Activated B cell treated with CpG ODN at 0.5 μM for 24 hours (primary cell): Measurements from ENCODE around the gene KIAA1328. TPM values are rescaled to one million over a fixed set of nuclear protein-coding genes. Genes with fewer than 3 reads are reported as not detected.

Source experiments
- ATAC-seq: fragments of 200-7000 bp; cut with Tn5 transposase; one replicate; pipeline ENCODE4 v1.10.0; 2021; ENCODE audit warnings: low read depth, mild to moderate bottlenecking, moderate library complexity
- CTCF ChIA-PET: fragments of 350-600 bp; sonication (Branson Sonifier 250); formaldehyde crosslinking; loops from one replicate; lab custom pipeline; 2021; ENCODE audit warnings: antibody characterized with exemption; lab: Charles Lee
- POLR2A ChIA-PET: fragments of 350-600 bp; sonication (Branson Sonifier 250); formaldehyde crosslinking; loops from one replicate; lab custom pipeline; 2021; ENCODE audit warnings: antibody characterized with exemption; lab: Charles Lee
- DNase-seq: peaks from one replicate; pipeline ENCODE4 v3.0.0; 2022
- H3K27ac Mint-ChIP-seq: one replicate; pipeline ENCODE4 v1.8.0; 2020; ENCODE audit warnings: mixed read lengths
- H3K27me3 Mint-ChIP-seq: one replicate; pipeline ENCODE4 v1.8.0; 2021; ENCODE audit warnings: mixed read lengths
- H3K36me3 Mint-ChIP-seq: one replicate; pipeline ENCODE4 v1.8.0; 2021; ENCODE audit warnings: low read depth, mixed read lengths
- H3K4me1 Mint-ChIP-seq: one replicate; pipeline ENCODE4 v1.8.0; 2021; ENCODE audit warnings: mixed read lengths
- H3K4me3 Mint-ChIP-seq: one replicate; pipeline ENCODE4 v1.8.0; 2020; ENCODE audit warnings: mild to moderate bottlenecking, mixed read lengths
- H3K9me3 Mint-ChIP-seq: one replicate; pipeline ENCODE4 v1.8.0; 2020; ENCODE audit warnings: mixed read lengths
- CTCF ChIP-seq: fragments of 200-600 bp; IDR thresholded peaks from one replicate; pipeline ENCODE4 v1.8.0; 2022; ENCODE audit warnings: antibody characterized with exemption, mild to moderate bottlenecking
- intact Hi-C: fragments of 100-400 bp; cut with micrococcal nuclease; formaldehyde crosslinking; loops from one replicate; pipeline ENCODE4 v1.15.1; 2024
- total RNA-seq: library from RNA; stranded (reverse); gene quantifications from 2 replicates; pipeline ENCODE4 v1.2.3, GENCODE V29; 2022

The KIAA1328 gene
- total RNA-seq, 1 donor from 2014 or later, result 12.9 TPM

DNA sequence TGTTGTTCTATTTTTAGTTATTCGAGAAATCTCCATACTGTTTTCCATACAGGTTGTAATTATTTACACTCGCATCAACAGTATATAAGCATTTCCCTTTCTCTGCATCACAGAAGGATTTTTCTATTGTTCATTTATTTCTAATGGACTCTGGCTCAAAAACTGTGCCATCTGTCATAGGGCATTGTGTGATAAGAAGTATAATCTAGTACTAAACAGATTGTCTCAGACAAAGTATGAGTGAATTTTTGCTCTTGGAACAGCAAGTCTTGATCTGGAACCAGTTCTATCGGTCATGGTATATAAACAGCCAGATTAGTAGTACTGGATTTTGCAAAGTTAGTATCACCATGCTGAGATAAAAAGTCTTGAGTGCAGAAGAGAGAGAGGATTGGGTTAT is 145.8 kb downstream of the KIAA1328 start:
- H3K27me3 Mint-ChIP-seq, result no peaks in the 10 kb centered on the region
- ChIA-PET POLR2A (no interaction called here), CTCF (no interaction called here)
- H3K4me3 Mint-ChIP-seq, result no peak overlapping the region
- no peaks in the 10 kb centered on the region for H3K4me1 Mint-ChIP-seq
- DNase-seq, result no peak
- intact Hi-C loops, result no loop called here
- peaks cover 17% of the 10 kb centered on the region for H3K9me3 Mint-ChIP-seq
- TF ChIP-seq CTCF, result no peak
- no peak for ATAC-seq
- peaks cover 20% of the 10 kb centered on the region for H3K36me3 Mint-ChIP-seq
- H3K27ac Mint-ChIP-seq, result no peak overlapping the region

GRCh38 chr18:36977121-36977520 is 148.2 kb downstream of the KIAA1328 start:
- DNase-seq (no peak), ATAC-seq (no peak)
- Mint-ChIP-seq H3K4me1 (no peaks in the 10 kb centered on the region), H3K27me3 (no peaks in the 10 kb centered on the region), H3K4me3 (no peak overlapping the region), H3K27ac (no peak overlapping the region), H3K9me3 (peaks cover 10% of the 10 kb centered on the region), H3K36me3 (peaks cover 22% of the 10 kb centered on the region)
- no peak for TF ChIP-seq CTCF
- intact Hi-C loops, result no loop called here
- ChIA-PET POLR2A (no interaction called here), CTCF (no interaction called here)

DNA sequence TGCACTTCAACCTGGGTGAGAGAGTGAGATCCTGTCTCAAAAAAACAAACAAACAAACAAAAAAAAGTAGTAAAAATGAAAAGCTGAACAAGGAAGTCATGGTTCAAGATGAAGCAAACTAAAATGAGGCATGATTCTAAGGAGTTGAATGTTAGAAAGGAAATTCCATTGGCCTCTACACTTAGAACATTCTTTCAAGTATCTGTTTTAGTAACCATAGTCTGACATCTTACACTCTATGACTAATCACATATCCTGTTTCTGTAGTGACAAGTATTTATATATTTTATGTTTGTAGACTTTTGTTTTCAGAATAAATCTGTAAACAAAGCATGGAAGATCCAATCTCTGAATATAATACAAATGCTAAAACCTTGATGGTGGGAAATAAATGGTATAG is 164.1 kb downstream of the KIAA1328 start:
- ATAC-seq (no peak), DNase-seq (no peak)
- no peaks in the 10 kb centered on the region for H3K4me1 Mint-ChIP-seq
- no peak overlapping the region for H3K27ac Mint-ChIP-seq
- ChIA-PET CTCF (no interaction called here), POLR2A (no interaction called here)
- TF ChIP-seq CTCF, result no peak
- H3K4me3 Mint-ChIP-seq, result no peak overlapping the region
- H3K9me3 Mint-ChIP-seq, result peaks cover 14% of the 10 kb centered on the region
- no peaks in the 10 kb centered on the region for H3K27me3 Mint-ChIP-seq
- intact Hi-C loops, result no loop called here
- peaks cover 28% of the 10 kb centered on the region for H3K36me3 Mint-ChIP-seq

- Mint-ChIP-seq H3K4me3 (no peak overlapping the region), H3K36me3 (peaks cover 4% of the 10 kb centered on the region), H3K4me1 (no peaks in the 10 kb centered on the region), H3K27ac (no peak overlapping the region), H3K9me3 (no peaks in the 10 kb centered on the region), H3K27me3 (no peaks in the 10 kb centered on the region)
- no peak for TF ChIP-seq CTCF
- ChIA-PET CTCF (no interaction called here), POLR2A (no interaction called here)
- intact Hi-C loops, result no loop called here
- ATAC-seq (no peak), DNase-seq (no peak)
Observed at GRCh38 chr18:37006742-37007141, 177.8 kb downstream of the KIAA1328 start.

GRCh38 chr18:37012452-37012851 is 183.5 kb downstream of the KIAA1328 start:
- Mint-ChIP-seq H3K4me1 (no peaks in the 10 kb centered on the region), H3K27ac (no peak overlapping the region), H3K27me3 (no peaks in the 10 kb centered on the region), H3K4me3 (no peak overlapping the region), H3K36me3 (peaks cover 29% of the 10 kb centered on the region), H3K9me3 (peaks cover 29% of the 10 kb centered on the region)
- DNase-seq (no peak), ATAC-seq (no peak)
- CTCF ChIA-PET, result no interaction called here
- POLR2A ChIA-PET, result no interaction called here
- TF ChIP-seq CTCF, result no peak
- intact Hi-C loops, result no loop called here
